AG09309 (cell line): Measurements from ENCODE around the gene FYN.
A peak's percentile ranks its signal among the peaks of the same experiment; 100 is the strongest.

Source experiments
- DNase-seq: peaks from one replicate; pipeline ENCODE4 v3.0.0-alpha.2; 2010; ENCODE audit warnings: low read depth
- H3K4me3 ChIP-seq: 2 replicates; pipeline ENCODE4 v1.5.1; 2011; ENCODE audit warnings: mild to moderate bottlenecking, low read depth, low read length, moderate library complexity; ENCODE audit not compliant: control insufficient read depth
- TF ChIP-seq, protein P1 (sequence below): IDR thresholded peaks from 2 replicates; pipeline ENCODE4 v1.5.1; 2011; ENCODE audit warnings: mild to moderate bottlenecking, low read depth, low read length, inconsistent platforms; ENCODE audit not compliant: insufficient read depth, control insufficient read depth; ENCODE audit errors: missing control alignments

FYN gene

GRCh38 chr6:111806165-111806547, 67.1 kb downstream of the FYN start:
- TF ChIP-seq, protein P1, sequence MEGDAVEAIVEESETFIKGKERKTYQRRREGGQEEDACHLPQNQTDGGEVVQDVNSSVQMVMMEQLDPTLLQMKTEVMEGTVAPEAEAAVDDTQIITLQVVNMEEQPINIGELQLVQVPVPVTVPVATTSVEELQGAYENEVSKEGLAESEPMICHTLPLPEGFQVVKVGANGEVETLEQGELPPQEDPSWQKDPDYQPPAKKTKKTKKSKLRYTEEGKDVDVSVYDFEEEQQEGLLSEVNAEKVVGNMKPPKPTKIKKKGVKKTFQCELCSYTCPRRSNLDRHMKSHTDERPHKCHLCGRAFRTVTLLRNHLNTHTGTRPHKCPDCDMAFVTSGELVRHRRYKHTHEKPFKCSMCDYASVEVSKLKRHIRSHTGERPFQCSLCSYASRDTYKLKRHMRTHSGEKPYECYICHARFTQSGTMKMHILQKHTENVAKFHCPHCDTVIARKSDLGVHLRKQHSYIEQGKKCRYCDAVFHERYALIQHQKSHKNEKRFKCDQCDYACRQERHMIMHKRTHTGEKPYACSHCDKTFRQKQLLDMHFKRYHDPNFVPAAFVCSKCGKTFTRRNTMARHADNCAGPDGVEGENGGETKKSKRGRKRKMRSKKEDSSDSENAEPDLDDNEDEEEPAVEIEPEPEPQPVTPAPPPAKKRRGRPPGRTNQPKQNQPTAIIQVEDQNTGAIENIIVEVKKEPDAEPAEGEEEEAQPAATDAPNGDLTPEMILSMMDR: no peak
- no peak for DNase-seq
- H3K4me3 ChIP-seq: no peak overlapping the region

DNA sequence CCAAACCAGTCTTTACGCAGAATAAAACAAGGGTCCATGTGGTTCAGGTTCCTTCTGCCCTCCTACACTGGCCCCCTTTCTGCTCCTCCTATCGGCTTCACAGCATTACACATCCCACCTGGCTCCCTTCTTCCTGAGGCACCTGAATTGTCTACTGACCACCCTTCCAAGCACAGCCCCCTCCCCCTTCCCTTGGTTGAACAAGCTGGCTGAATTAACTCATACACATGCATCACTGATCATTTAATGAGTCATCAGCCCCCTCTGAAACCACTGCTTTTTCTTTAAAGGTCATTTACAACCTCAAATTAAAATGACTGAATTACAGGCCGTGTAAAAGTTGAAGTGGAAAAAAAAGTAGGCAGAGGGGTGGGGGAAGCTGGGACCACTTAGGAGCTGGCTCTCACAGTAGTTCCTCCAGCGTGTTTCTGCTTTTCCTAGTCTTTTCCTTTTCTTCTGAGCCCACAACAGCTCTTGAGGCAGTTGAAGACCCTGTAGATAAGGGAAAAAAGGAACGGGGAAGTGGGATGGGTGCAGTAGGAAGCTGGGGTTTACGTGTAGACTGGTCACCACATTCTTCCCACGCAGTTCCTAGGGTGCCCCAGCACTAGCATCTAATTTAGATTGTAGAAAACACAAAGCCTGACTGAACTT, 67.6 kb downstream of the FYN start:
- H3K4me3 ChIP-seq: no peak overlapping the region
- TF ChIP-seq, protein P1: no peak
- no peak for DNase-seq

DNA sequence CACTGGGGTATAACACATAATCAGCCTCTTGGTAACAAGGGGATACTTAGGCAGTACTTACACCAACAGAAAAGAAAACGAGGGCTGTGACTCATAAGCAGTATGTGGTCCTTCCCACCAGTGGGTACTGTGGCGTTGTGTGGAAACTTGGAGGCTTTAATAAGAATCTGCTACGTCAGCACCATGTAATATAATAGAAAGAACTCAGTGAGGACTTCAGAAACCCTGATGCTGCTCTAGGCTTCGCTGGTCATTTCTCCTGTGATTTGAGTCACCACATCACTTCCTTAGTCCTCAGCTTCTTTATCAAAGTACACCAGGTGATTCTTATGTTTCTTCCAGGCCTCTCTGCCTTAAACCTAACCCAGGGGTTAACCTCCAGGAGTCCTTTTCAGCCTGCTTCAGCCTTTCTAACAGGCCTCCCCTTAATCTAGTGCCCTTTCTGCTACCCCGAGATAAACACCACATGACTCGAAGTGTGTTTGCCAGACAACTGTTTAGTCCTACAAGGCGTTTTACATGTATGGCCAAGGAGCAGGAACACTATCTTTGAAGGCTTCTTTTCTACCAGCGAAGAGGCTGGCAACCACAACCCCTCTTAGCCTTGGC, 68.5 kb downstream of the FYN start:
- peak; percentile 75 for DNase-seq
- no peak overlapping the region for H3K4me3 ChIP-seq
- TF ChIP-seq, protein P1: peak; percentile 25

DNA sequence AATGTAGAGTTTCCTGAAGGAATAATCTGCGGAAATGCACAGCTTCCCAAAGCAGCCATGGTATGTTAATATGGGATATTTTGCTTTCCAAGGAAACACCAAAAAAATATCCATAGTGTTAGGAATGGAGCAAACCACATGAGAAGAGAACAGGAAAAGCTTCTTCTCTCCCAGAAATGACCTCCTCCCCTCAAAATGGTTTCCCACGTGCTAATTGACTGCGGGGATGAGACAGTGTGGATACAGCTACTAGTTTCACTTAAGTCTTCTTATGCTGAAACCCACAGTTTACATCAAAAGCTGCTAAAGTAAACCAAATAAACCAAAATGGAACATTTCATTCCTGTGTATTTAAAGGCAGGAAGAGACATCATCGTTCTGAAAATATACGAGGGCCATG, 69.4 kb downstream of the FYN start:
- H3K4me3 ChIP-seq: no peak overlapping the region
- TF ChIP-seq, protein P1: no peak
- DNase-seq: no peak

- DNase-seq: no peak
- TF ChIP-seq, protein P1: no peak
These were observed 69.9 kb downstream of the FYN start for GRCh38 chr6:111803371-111803770.

DNA sequence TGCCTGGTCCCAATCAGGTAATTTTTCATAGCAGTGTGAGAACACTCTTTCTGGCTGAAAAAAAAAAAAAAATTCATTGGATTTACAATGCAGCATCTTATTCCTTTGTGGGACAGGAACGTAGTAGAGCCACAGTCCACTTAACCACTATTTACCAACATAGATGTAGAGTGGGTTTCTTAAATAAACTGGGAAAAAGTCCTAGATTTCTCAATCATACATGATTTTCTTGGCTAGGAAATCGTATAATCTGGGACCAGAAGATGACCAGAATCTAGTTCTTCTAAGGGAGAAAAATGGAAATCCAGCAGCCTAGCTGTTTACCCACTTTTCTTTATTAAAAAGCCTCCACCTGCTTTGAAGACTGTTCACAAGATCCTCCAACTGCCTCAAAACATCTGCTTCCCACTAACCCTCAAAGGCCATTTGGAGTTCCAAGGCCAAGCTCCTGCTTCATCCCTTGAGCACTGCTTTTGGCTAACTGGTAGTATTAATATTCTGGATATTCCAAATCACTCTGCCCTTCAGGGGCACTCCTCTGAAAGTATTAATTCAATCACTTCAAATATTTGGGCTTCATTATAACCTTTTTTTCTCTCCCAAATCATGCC, 70.4 kb downstream of the FYN start:
- no peak for DNase-seq
- TF ChIP-seq, protein P1: no peak
- H3K4me3 ChIP-seq: no peak overlapping the region

More at GRCh38 chr6:111803371-111803770, 69.9 kb downstream of the FYN start:
- H3K4me3 ChIP-seq: no peak overlapping the region

DNA sequence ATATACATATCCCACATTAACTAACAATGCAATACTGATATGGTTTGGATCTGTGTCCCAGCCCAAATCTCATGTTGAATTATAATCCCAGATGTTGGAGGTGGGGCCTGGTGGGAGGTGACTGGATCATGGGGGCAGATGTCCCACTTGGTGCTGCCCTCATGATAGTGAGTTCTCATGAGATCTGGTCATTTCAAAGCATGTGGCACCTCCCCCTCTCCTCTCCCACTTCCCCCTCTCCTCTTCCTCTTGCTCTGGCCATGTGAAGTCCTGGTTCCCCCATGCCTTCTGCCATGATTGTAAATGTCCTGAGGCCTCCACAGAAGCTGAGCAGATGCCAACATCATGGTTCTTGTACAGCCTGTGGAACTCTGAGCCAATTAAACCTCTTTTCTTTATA, 71.2 kb downstream of the FYN start:
- DNase-seq: no peak
- H3K4me3 ChIP-seq: no peak overlapping the region
- TF ChIP-seq, protein P1: no peak
